B cell (primary cell): ENCODE results near the gene ARHGAP25. TPM values are rescaled to one million over a fixed set of nuclear protein-coding genes. Genes with fewer than 3 reads are reported as not detected.

ENCODE experiments used
- ATAC-seq: fragments of 200-7000 bp; cut with Tn5 transposase; one replicate; pipeline ENCODE4 v1.10.0; 2021; ENCODE audit warnings: low read depth, mild to moderate bottlenecking, moderate number of reproducible peaks, moderate library complexity
- CTCF ChIA-PET: fragments of 350-600 bp; sonication (Branson Sonifier 250); formaldehyde crosslinking; loops from one replicate; lab custom pipeline; 2021; ENCODE audit warnings: antibody characterized with exemption, inconsistent platforms; lab: Charles Lee
- POLR2A ChIA-PET: fragments of 350-600 bp; sonication (Branson Sonifier 250); formaldehyde crosslinking; loops from one replicate; lab custom pipeline; 2021; ENCODE audit warnings: antibody characterized with exemption; lab: Charles Lee
- DNase-seq: peaks from one replicate; pipeline ENCODE4 v3.0.0; 2013
- H2AFZ ChIP-seq: 2 replicates; pipeline ENCODE4 v1.6.1; 2012; ENCODE audit warnings: mild to moderate bottlenecking, low read depth, low read length; ENCODE audit not compliant: insufficient read depth, poor library complexity, severe bottlenecking
- H3K27ac ChIP-seq, 2 donors: 1 replicate in 1 of 2; 2 replicates in 1 of 2; pipeline ENCODE4 v1.5.1; 2012 to 2013; ENCODE audit warnings: low read length in 2 of 2, mild to moderate bottlenecking in 2 of 2, moderate library complexity in 1 of 2
- H3K27me3 ChIP-seq, 4 experiments: fragments of 200-600 bp in 1 of 4; sonication (generic) in 1 of 4; replicated peaks in 1 of 4; 1 replicate in 2 of 4; 2 replicates in 2 of 4; pipeline versions ENCODE4 v1.6.1 to v1.7.0; 2013 to 2016; ENCODE audit warnings: low read length in 3 of 4, mild to moderate bottlenecking in 2 of 4, mixed read lengths in 1 of 4, moderate library complexity in 1 of 4; ENCODE audit not compliant: insufficient read depth in 4 of 4, control insufficient read depth in 3 of 4; ENCODE audit errors: control extremely low read depth in 1 of 4
- H3K36me3 ChIP-seq, 2 experiments: replicated peaks in 1 of 2; 1 replicate in 1 of 2; 2 replicates in 1 of 2; pipeline versions ENCODE4 v1.6.1 to v1.7.1; 2013; ENCODE audit warnings: low read length in 1 of 2; ENCODE audit not compliant: insufficient read depth in 2 of 2, control insufficient read depth in 1 of 2; ENCODE audit errors: control extremely low read depth in 1 of 2, extremely low read depth in 1 of 2
- H3K4me1 ChIP-seq, 2 donors: fragments of 200-600 bp in 1 of 2; sonication (generic) in 1 of 2; 1 replicate in 1 of 2; 2 replicates in 1 of 2; pipeline versions ENCODE4 v1.5.1 to v1.6.1; 2013 to 2017; ENCODE audit warnings: low read length in 2 of 2; ENCODE audit not compliant: control insufficient read depth in 2 of 2, insufficient read depth in 2 of 2
- H3K4me2 ChIP-seq: replicated peaks from 2 replicates; pipeline ENCODE3; 2012; ENCODE audit warnings: mild to moderate bottlenecking, low read depth, low read length; ENCODE audit not compliant: poor library complexity, severe bottlenecking
- H3K4me3 ChIP-seq, 5 experiments: fragments of 200-600 bp in 1 of 5; sonication (generic) in 1 of 5; 1 replicate in 3 of 5; 2 replicates in 2 of 5; pipeline versions ENCODE4 v1.5.1 to v1.7.0; 2011 to 2016; ENCODE audit warnings: low read length in 4 of 5, mild to moderate bottlenecking in 4 of 5, low read depth in 2 of 5, control low read depth in 1 of 5, moderate library complexity in 1 of 5; ENCODE audit not compliant: insufficient read depth in 1 of 5; ENCODE audit errors: control extremely low read depth in 1 of 5, extremely low read depth in 1 of 5
- H3K79me2 ChIP-seq: fragments of 200-600 bp; sonication (generic); one replicate; pipeline ENCODE4 v1.6.0; 2016; ENCODE audit warnings: low read length; ENCODE audit not compliant: control insufficient read depth, insufficient read depth
- H3K9ac ChIP-seq: fragments of 200-600 bp; sonication (generic); 2 replicates; pipeline ENCODE4 v1.6.1; 2017; ENCODE audit warnings: mild to moderate bottlenecking, low read length, moderate library complexity
- H3K9me3 ChIP-seq, 3 donors: one replicate each; pipeline versions ENCODE4 v1.6.1 to v1.7.1; 2013; ENCODE audit warnings: low read length in 2 of 3; ENCODE audit not compliant: control insufficient read depth in 2 of 3, insufficient read depth in 1 of 3; ENCODE audit errors: control extremely low read depth in 1 of 3
- H4K20me1 ChIP-seq: 2 replicates; pipeline ENCODE4 v1.6.0; 2012; ENCODE audit warnings: mild to moderate bottlenecking, low read length; ENCODE audit not compliant: insufficient read depth, control insufficient read depth, poor library complexity, severe bottlenecking
- H3K27ac Mint-ChIP-seq: one replicate; pipeline ENCODE4 v1.8.0; 2021; ENCODE audit warnings: mixed read lengths
- H3K27me3 Mint-ChIP-seq: one replicate; pipeline ENCODE4 v1.8.0; 2021; ENCODE audit warnings: mixed read lengths
- H3K4me1 Mint-ChIP-seq: one replicate; pipeline ENCODE4 v1.8.0; 2021; ENCODE audit warnings: mixed read lengths
- H3K4me3 Mint-ChIP-seq: one replicate; pipeline ENCODE4 v1.8.0; 2021; ENCODE audit warnings: mixed read lengths
- H3K9me3 Mint-ChIP-seq: one replicate; pipeline ENCODE4 v1.8.0; 2022; ENCODE audit warnings: mixed read lengths; ENCODE audit not compliant: insufficient read depth
- EZH2 ChIP-seq: IDR thresholded peaks from 2 replicates; pipeline ENCODE4 v1.6.1; 2012; ENCODE audit warnings: borderline replicate concordance, low read depth, mild to moderate bottlenecking, moderate library complexity, low read length; ENCODE audit not compliant: insufficient read depth, poor library complexity, severe bottlenecking
- WGBS: methylation state at CpG from one replicate; pipeline ENCODE4 v1.1.5; 2013; ENCODE audit warnings: missing lambda C conversion rate; ENCODE audit not compliant: insufficient coverage; 5-methylcytosine and 5-hydroxymethylcytosine counted together
- intact Hi-C: fragments of 100-400 bp; cut with micrococcal nuclease; formaldehyde crosslinking; loops from one replicate; pipeline ENCODE4 v1.10.0; 2022
- polyA plus RNA-seq: library from polyadenylated mRNA; depleted of rRNA; stranded (reverse); fragments of >200 nt; gene quantifications from 2 replicates; pipeline ENCODE4 v1.2.3, GENCODE V29; 2012
- total RNA-seq, 2 donors: library from RNA; stranded (reverse); fragments of 120-200 nt in 1 of 2; gene quantifications; 1 replicate in 1 of 2; 2 replicates in 1 of 2; pipeline versions ENCODE4 v1.2.3 to v1.2.4, GENCODE V29; 2013 to 2022
- TF ChIP-seq, protein P1 (sequence below): fragments of 200-600 bp; IDR thresholded peaks from one replicate; pipeline ENCODE4 v1.8.0; 2022; ENCODE audit warnings: antibody characterized with exemption, mild to moderate bottlenecking

Gene ARHGAP25
- total and polyA plus RNA-seq, 2 donors (not counting 1 experiment from before 2014, with no cell fraction given), result 97.9 to 207 TPM

DNA sequence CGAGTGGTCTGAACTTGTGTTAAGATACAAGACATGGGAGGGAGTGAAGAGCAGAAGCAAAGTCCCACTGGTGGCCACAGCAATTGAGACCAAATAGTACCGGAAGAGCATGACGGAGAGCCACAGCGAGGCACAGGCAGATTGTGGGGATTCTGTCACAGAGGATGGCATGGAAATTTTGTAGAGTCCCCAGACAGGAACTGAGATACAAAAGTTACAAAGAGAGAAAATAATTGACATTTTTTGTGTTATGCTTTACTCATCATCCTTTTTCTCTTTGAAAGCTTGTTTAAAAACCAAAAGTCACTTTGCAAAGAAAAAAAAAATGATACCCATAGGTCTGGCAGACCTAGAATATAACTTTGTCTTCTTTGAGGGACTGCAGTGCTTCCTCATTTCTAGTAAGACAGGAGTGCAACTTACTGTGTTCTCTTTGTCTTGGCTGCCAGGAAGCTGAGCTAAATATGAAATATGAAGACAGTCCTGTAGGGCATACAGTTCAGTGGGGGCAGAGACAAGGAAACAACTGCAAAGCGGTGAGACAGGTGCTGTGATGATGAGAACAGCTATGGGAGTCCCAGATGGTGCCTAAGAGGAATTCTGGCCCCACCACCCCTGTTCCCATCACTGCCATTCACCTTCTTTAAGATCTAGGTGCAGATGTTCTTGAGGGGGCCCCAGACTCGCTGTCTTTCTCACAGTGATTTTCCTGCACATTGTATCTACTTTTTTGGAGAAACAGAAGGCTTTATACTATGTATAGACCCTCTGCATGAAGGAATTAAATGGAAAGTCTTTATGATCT lies 5.2 kb downstream of the ARHGAP25 start:
- H4K20me1 ChIP-seq, result no peaks in the 10 kb centered on the region
- peaks cover 3 to 4% of the 10 kb centered on the region in 2 experiments for H3K36me3 ChIP-seq
- H2AFZ ChIP-seq, result no peak overlapping the region
- H3K9ac ChIP-seq, result peak overlapping the region; percentile 2
- H3K27ac ChIP-seq, result peak overlapping the region; percentile 57 to 93
- DNase-seq, result peak; percentile 37
- TF ChIP-seq, protein P1, sequence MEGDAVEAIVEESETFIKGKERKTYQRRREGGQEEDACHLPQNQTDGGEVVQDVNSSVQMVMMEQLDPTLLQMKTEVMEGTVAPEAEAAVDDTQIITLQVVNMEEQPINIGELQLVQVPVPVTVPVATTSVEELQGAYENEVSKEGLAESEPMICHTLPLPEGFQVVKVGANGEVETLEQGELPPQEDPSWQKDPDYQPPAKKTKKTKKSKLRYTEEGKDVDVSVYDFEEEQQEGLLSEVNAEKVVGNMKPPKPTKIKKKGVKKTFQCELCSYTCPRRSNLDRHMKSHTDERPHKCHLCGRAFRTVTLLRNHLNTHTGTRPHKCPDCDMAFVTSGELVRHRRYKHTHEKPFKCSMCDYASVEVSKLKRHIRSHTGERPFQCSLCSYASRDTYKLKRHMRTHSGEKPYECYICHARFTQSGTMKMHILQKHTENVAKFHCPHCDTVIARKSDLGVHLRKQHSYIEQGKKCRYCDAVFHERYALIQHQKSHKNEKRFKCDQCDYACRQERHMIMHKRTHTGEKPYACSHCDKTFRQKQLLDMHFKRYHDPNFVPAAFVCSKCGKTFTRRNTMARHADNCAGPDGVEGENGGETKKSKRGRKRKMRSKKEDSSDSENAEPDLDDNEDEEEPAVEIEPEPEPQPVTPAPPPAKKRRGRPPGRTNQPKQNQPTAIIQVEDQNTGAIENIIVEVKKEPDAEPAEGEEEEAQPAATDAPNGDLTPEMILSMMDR, result no peak
- TF ChIP-seq EZH2, result no peak
- peak overlapping the region; percentile 76 for H3K4me2 ChIP-seq
- H3K79me2 ChIP-seq, result peaks cover 96% of the 10 kb centered on the region
- no peaks in the 10 kb centered on the region for H3K9me3 Mint-ChIP-seq
- CTCF ChIA-PET, result interaction anchor here (0.9 to 17.7 kb wide), 14 partner anchors 11 to 186 kb away, joined by 3 to 280 read pairs (median 6); no protein-coding TSS in a partner anchor
- H3K4me3 Mint-ChIP-seq, result peak overlapping the region; percentile 59
- intact Hi-C loops, result no loop called here
- no peaks in the 10 kb centered on the region for H3K27me3 ChIP-seq
- H3K27me3 Mint-ChIP-seq, result no peaks in the 10 kb centered on the region
- POLR2A ChIA-PET, result interaction anchor here (0.6 to 1.2 kb wide), 3 partner anchors 13 to 50 kb away, joined by 3 to 4 read pairs (median 4); no protein-coding TSS in a partner anchor
- 55% methylated on average over 4 of the region's 6 CpGs for WGBS
- H3K4me1 ChIP-seq, result peaks cover 90 to 96% of the 10 kb centered on the region in 2 donors
- H3K27ac Mint-ChIP-seq, result peak overlapping the region; percentile 86
- H3K4me3 ChIP-seq, result peak overlapping the region in 1 of 5 experiments; percentile 17
- H3K4me1 Mint-ChIP-seq, result peaks cover 84% of the 10 kb centered on the region
- no peak for ATAC-seq
- H3K9me3 ChIP-seq, result no peaks in the 10 kb centered on the region
